Hepatocyte (in vitro differentiated cells): Measurements from ENCODE around the gene PTPRK.

Source experiments
- CTCF ChIP-seq: fragments of 200-600 bp; sonication (generic); IDR thresholded peaks from 2 replicates; pipeline ENCODE4 v1.5.1; 2016; ENCODE audit warnings: antibody characterized with exemption, mild to moderate bottlenecking; ENCODE audit not compliant: poor library complexity
- EZH2 ChIP-seq: fragments of 200-600 bp; sonication (generic); IDR thresholded peaks from 2 replicates; pipeline ENCODE4 v1.6.1; 2016; ENCODE audit warnings: antibody characterized with exemption, mild to moderate bottlenecking, borderline replicate concordance
- EZH2phosphoT487 ChIP-seq: fragments of 200-600 bp; sonication (generic); IDR thresholded peaks from one replicate; pipeline ENCODE4 v1.6.1; 2018; ENCODE audit warnings: antibody characterized with exemption, mild to moderate bottlenecking, low read depth, moderate library complexity; ENCODE audit not compliant: unreplicated experiment, severe bottlenecking

- no peak for TF ChIP-seq CTCF
- TF ChIP-seq EZH2: no peak
- TF ChIP-seq EZH2phosphoT487: no peak
Measured at GRCh38 chr6:128239146-128239545, 281.3 kb downstream of the PTPRK start.
